Fibroblast of pulmonary artery (primary cell): ENCODE data around the gene HDAC4.

ENCODE experiments used
- DNase-seq: peaks from one replicate; pipeline ENCODE4 v3.0.0-alpha.2; 2010; ENCODE audit warnings: low read depth
- H3K4me3 ChIP-seq: replicated peaks from 2 replicates; pipeline ENCODE4 v1.5.1; 2011; ENCODE audit warnings: low read depth, mild to moderate bottlenecking, control low read depth, low read length, moderate library complexity
- TF ChIP-seq, protein P1 (sequence below): IDR thresholded peaks from 2 replicates; pipeline ENCODE4 v1.5.1; 2011; ENCODE audit warnings: mild to moderate bottlenecking, control low read depth, low read length, inconsistent platforms; ENCODE audit errors: missing control alignments

Gene HDAC4

GRCh38 chr2:239412905-239413603 is 12.2 kb upstream of the HDAC4 start:
- TF ChIP-seq, protein P1, sequence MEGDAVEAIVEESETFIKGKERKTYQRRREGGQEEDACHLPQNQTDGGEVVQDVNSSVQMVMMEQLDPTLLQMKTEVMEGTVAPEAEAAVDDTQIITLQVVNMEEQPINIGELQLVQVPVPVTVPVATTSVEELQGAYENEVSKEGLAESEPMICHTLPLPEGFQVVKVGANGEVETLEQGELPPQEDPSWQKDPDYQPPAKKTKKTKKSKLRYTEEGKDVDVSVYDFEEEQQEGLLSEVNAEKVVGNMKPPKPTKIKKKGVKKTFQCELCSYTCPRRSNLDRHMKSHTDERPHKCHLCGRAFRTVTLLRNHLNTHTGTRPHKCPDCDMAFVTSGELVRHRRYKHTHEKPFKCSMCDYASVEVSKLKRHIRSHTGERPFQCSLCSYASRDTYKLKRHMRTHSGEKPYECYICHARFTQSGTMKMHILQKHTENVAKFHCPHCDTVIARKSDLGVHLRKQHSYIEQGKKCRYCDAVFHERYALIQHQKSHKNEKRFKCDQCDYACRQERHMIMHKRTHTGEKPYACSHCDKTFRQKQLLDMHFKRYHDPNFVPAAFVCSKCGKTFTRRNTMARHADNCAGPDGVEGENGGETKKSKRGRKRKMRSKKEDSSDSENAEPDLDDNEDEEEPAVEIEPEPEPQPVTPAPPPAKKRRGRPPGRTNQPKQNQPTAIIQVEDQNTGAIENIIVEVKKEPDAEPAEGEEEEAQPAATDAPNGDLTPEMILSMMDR: no peak
- no peak overlapping the region for H3K4me3 ChIP-seq
- no peak for DNase-seq

GRCh38 chr2:239411549-239412319 is 10.9 kb upstream of the HDAC4 start:
- TF ChIP-seq, protein P1: no peak
- no peak overlapping the region for H3K4me3 ChIP-seq
- no peak for DNase-seq

DNA sequence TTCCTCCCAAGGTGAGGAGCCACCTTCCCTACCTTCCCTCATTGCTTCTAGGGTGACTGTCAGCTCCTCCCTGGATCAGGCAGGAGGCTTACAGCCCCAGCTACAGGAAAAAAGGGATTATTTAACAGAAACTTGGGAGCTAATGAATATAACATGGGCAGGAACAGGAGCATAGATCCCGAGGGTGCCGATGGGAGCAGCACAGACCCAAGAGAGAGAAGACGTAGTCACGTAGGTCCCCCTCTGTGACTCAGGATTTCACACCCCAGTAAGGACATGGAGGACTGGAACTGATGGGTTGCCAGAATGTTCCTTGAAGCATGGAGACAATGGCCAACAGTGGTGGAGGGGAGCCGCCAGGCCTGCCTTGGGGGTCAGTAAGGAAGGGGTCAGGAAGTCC is 10.3 kb upstream of the HDAC4 start:
- TF ChIP-seq, protein P1: no peak
- no peak overlapping the region for H3K4me3 ChIP-seq
- DNase-seq: no peak

DNA sequence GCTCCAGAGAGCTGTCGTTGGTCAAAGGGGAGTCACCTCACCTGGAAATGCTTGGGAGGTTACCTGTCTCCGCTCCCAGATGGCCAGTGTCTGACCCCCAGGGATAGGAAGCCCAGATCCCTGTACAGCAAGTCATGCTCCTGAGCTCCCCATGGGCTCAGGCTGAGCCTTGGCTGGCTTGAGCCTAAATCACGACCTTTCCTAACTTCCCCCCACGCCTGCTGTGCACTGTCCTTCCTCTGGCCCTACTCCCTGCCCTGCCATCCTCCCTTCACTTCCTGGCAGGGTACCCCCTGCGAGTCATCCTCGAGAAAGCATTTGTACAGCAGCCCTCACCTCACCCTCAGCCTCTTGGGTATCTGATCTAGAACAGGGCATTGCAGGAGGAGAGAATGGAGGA is 9.2 kb upstream of the HDAC4 start:
- no peak for DNase-seq
- H3K4me3 ChIP-seq: no peak overlapping the region

GRCh38 chr2:239407112-239407511 is 6.3 kb upstream of the HDAC4 start:
- no peak for DNase-seq
- TF ChIP-seq, protein P1: no peak
- no peak overlapping the region for H3K4me3 ChIP-seq

More for the DNA sequence above, 9.2 kb upstream of the HDAC4 start:
- TF ChIP-seq, protein P1: no peak

DNA sequence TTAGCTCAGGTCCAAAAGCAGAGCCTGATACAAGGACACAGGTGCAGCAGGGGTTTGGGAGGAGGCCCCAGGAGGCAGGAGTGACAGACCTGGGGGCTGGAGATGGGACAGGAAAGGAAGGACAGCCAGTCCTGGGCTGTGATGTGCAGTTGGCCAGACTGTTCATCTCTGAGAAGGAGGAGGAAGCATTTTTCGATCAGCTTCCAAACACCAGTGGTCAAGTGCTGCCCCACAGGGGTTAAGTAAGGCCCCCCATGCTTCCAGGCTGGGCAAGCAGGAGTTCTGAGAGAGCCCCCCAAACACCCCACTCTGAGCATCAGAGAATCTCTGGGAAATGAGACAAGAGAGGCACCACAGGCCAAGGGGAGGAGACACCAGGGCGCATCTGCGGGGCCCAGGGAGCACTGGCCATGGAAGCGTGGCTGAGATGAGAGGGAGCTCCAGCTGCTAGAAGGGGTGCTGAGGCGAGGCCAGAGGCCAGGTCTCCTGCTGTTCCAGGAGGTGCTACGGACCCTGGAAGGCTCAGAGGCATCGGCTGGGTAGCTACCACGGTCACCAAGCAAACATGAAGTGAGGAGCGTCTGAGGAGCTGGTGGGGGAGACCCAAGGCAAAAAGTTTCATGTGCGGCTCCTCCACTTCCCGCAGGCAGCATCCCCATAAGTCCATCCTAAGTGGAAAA is 5.6 kb upstream of the HDAC4 start:
- no peak overlapping the region for H3K4me3 ChIP-seq
- TF ChIP-seq, protein P1: no peak
- no peak for DNase-seq
